GM21529 (cell line): ENCODE measurements around the gene RAB6A.

Experiments
- ATAC-seq: cut with Tn5 transposase; IDR thresholded peaks from one replicate; pipeline ENCODE4 v1.9.1; 2021; ENCODE audit not compliant: unreplicated experiment

Gene RAB6A

GRCh38 chr11:73633999-73634398 lies 126.9 kb downstream of the RAB6A start:
- ATAC-seq: no peak

DNA sequence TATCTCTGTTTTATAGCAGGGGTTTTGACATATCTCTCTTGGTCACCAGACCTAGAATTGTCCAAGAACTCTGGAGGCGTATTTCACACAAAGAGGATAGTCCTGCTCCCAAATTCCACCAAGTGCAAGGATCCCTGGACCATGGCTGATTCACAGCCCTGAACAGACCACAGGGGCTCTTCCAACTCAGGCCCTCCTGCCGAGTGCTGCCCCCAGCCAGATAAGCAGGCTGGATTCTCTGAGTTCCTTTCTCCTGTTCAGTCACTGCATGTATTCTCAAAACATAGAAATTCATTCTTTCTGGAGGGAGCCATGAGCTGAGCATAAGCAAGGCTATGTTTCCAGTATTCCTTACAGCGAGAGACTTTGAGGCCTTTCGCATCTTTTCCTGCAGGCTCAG lies 127.9 kb downstream of the RAB6A start:
- no peak for ATAC-seq

- no peak for ATAC-seq
Measured at GRCh38 chr11:73629907-73630306, 131.0 kb downstream of the RAB6A start.

DNA sequence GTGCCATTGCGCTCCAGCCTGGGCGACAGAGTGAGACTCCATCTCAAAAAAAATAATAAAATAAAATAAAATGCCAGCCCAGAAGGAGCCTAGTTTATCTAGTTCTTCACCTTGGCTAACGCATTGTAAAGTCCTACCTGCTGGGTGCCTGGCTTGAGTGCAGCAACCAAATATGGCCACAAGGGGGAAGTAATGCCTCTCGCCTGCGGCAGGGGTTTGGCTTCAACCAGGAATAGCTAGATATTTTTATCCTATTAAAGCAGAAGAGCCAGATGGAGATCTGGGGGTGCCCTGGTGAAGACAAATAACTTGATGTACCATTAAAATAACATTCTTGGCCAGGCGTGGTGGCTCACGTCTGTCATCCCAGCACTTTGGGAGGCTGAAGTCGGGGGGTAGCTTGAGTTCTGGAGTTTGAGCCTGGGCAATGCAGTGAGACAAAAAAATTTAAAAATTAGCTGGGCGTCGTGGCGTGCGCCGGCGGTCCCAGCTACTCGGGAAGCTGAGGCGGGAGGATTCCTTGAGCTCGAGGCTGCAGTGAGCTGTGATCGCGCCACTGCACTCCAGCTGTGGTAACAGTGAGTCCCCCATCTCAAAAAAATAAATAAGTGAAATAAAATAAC lies 135.1 kb downstream of the RAB6A start:
- ATAC-seq: no peak
